SU-DHL-6 (cell line): ENCODE results near the gene DDX31.

Experiments
- H2AFZ ChIP-seq: fragments of 200-600 bp; sonication (generic); 2 replicates; pipeline ENCODE4 v1.6.1; 2014; ENCODE audit warnings: low read depth, mild to moderate bottlenecking, moderate library complexity, mixed read lengths, antibody characterized with exemption, low read length; ENCODE audit not compliant: severe bottlenecking
- H3F3A ChIP-seq: fragments of 200-600 bp; shearing (Covaris generic); 2 replicates; pipeline ENCODE4 v1.6.0; 2016; ENCODE audit warnings: antibody characterized with exemption, mild to moderate bottlenecking; ENCODE audit not compliant: insufficient read depth
- H3K27ac ChIP-seq: fragments of 200-600 bp; sonication (generic); 2 replicates; pipeline ENCODE4 v1.5.1; 2016; ENCODE audit warnings: low read depth, mild to moderate bottlenecking, low read length, moderate library complexity, mixed read lengths
- H3K27me3 ChIP-seq: fragments of 200-600 bp; sonication (generic), shearing (Covaris generic); 2 replicates; pipeline ENCODE4 v1.6.0; 2014; ENCODE audit warnings: mild to moderate bottlenecking, low read length
- H3K36me3 ChIP-seq: fragments of 200-600 bp; sonication (generic); 2 replicates; pipeline ENCODE4 v1.6.1; 2014; ENCODE audit warnings: mild to moderate bottlenecking, low read length, mixed read lengths
- H3K4me2 ChIP-seq: fragments of 300-600, 200-600 bp; shearing (Covaris generic), sonication (generic); 2 replicates; pipeline ENCODE4 v1.6.0; 2014; ENCODE audit warnings: low read length, low read depth, mild to moderate bottlenecking; ENCODE audit not compliant: poor library complexity, severe bottlenecking
- H3K4me3 ChIP-seq: fragments of 200-600 bp; sonication (generic); 2 replicates; pipeline ENCODE4 v1.5.1; 2014; ENCODE audit warnings: antibody characterized with exemption, low read length, mild to moderate bottlenecking, mixed read lengths; ENCODE audit not compliant: insufficient read depth, poor library complexity, severe bottlenecking
- H3K79me2 ChIP-seq: fragments of 200-600 bp; sonication (generic); 2 replicates; pipeline ENCODE4 v1.6.1; 2014; ENCODE audit warnings: mild to moderate bottlenecking, low read length, moderate library complexity; ENCODE audit not compliant: insufficient read depth
- H3K9ac ChIP-seq: fragments of 200-600 bp; sonication (generic); 2 replicates; pipeline ENCODE4 v1.7.0; 2014; ENCODE audit warnings: mild to moderate bottlenecking, low read length
- H3K9me2 ChIP-seq: fragments of 200-600 bp; sonication (generic); replicated peaks from 2 replicates; pipeline ENCODE4 v1.6.1; 2014; ENCODE audit warnings: low read length; ENCODE audit not compliant: insufficient read depth
- H3K9me3 ChIP-seq: fragments of 200-600 bp; sonication (generic); 2 replicates; pipeline ENCODE4 v1.6.1; 2014; ENCODE audit warnings: low read length, mixed read lengths; ENCODE audit not compliant: insufficient read depth
- H4K20me1 ChIP-seq: fragments of 200-600 bp; sonication (generic); 2 replicates; pipeline ENCODE4 v1.6.1; 2014; ENCODE audit warnings: low read depth, mild to moderate bottlenecking, antibody characterized with exemption, low read length, moderate library complexity, mixed read lengths
- EZH2phosphoT487 ChIP-seq: fragments of 200-600 bp; sonication (generic), shearing (Covaris generic); conservative IDR thresholded peaks from 2 replicates; pipeline ENCODE4 v1.6.1; 2018; ENCODE audit warnings: mild to moderate bottlenecking, antibody characterized with exemption, low read length, moderate library complexity, mixed read lengths
- TF ChIP-seq, protein P1 (sequence below): fragments of 200-600 bp; sonication (generic); IDR thresholded peaks from one replicate; pipeline ENCODE4 v1.5.1; 2017; ENCODE audit warnings: antibody characterized with exemption, mild to moderate bottlenecking, low read length, moderate library complexity; ENCODE audit not compliant: insufficient read depth, poor library complexity, severe bottlenecking

The DDX31 gene

DNA sequence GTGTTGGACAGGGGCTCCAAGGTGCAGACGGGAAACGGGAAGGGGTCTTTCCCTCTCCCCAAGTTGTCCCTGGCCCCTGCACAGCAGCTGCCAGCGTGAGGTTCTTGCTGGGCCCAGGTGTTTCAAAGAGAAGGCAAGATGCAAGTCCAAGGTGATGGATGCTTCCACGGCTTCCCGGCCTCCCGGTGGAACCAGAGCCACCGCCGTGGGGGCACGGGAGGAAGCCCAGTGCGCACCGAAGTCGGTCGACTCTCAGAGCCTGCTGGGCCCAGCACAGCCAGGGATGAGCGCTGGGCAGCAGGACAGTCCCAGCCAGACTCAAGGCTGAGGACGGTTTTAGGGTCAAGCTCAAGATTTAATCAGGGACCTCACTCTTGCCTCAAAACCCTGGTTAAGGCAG, 112.6 kb downstream of the DDX31 start:
- Histone ChIP-seq H3K4me2 (no peak overlapping the region), H3K27ac (no peak overlapping the region), H2AFZ (no peak overlapping the region), H3K4me3 (no peak overlapping the region), H4K20me1 (no peaks in the 10 kb centered on the region), H3K9me3 (no peaks in the 10 kb centered on the region), H3K9ac (no peak overlapping the region), H3K79me2 (no peaks in the 10 kb centered on the region), H3K27me3 (no peaks in the 10 kb centered on the region), H3F3A (no peaks in the 10 kb centered on the region), H3K36me3 (no peaks in the 10 kb centered on the region), H3K9me2 (no peaks in the 10 kb centered on the region)
- no peak for TF ChIP-seq EZH2phosphoT487
- TF ChIP-seq, protein P1, sequence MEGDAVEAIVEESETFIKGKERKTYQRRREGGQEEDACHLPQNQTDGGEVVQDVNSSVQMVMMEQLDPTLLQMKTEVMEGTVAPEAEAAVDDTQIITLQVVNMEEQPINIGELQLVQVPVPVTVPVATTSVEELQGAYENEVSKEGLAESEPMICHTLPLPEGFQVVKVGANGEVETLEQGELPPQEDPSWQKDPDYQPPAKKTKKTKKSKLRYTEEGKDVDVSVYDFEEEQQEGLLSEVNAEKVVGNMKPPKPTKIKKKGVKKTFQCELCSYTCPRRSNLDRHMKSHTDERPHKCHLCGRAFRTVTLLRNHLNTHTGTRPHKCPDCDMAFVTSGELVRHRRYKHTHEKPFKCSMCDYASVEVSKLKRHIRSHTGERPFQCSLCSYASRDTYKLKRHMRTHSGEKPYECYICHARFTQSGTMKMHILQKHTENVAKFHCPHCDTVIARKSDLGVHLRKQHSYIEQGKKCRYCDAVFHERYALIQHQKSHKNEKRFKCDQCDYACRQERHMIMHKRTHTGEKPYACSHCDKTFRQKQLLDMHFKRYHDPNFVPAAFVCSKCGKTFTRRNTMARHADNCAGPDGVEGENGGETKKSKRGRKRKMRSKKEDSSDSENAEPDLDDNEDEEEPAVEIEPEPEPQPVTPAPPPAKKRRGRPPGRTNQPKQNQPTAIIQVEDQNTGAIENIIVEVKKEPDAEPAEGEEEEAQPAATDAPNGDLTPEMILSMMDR = no peak

DNA sequence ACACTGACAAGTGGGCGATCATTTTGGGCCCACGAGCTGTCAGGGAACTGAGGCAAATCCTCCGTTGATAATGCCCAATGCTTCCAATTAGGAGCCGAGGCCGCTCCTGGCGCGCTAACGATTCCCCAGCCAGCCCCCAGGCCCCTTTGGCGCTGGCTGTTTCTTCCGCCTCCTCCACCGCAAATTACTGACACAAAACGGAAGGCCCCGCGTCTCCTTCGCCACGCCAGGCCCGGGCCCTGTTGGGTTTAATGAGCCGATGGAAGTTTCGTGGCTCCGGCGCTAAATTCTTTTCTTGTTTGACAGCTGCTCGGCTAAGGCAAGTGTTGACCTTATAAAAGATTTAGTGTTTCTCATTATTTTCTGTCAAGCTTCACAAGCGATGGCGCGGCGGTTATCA, 113.1 kb downstream of the DDX31 start:
- H2AFZ ChIP-seq = no peak overlapping the region
- no peaks in the 10 kb centered on the region for H4K20me1 ChIP-seq
- no peak overlapping the region for H3K27ac ChIP-seq
- H3K9ac ChIP-seq = no peak overlapping the region
- H3K79me2 ChIP-seq = no peaks in the 10 kb centered on the region
- no peak overlapping the region for H3K4me3 ChIP-seq
- H3K4me2 ChIP-seq = no peak overlapping the region
- no peaks in the 10 kb centered on the region for H3K9me2 ChIP-seq
- H3K9me3 ChIP-seq = no peaks in the 10 kb centered on the region
- H3F3A ChIP-seq = no peaks in the 10 kb centered on the region
- H3K27me3 ChIP-seq = no peaks in the 10 kb centered on the region
- TF ChIP-seq EZH2phosphoT487 = no peak
- TF ChIP-seq, protein P1 = no peak
- H3K36me3 ChIP-seq = no peaks in the 10 kb centered on the region

DNA sequence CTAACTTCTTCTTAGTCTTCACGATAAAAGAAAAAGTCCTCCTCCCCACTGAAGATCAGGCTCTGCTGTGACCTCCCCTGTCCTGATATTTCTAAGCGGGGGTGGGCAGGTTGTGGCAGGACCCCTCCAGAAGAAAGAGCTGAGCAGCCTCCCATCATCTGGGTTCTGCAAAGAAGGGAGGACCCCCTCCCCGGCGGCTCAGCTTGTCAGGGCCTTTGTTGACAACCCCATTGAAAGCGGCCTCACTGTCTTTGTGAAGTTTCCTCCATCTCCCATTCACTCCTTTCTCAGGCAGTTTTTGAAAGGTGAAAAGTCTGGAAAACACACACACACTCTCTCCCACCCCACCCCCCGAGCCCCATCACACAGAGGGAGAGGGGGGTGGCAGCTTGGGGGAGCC, 113.5 kb downstream of the DDX31 start:
- Histone ChIP-seq H4K20me1 (no peaks in the 10 kb centered on the region), H3K27me3 (no peaks in the 10 kb centered on the region), H3F3A (no peaks in the 10 kb centered on the region), H3K79me2 (no peaks in the 10 kb centered on the region), H3K36me3 (no peaks in the 10 kb centered on the region), H2AFZ (no peak overlapping the region), H3K4me3 (no peak overlapping the region), H3K9me2 (no peaks in the 10 kb centered on the region), H3K9ac (no peak overlapping the region), H3K4me2 (no peak overlapping the region), H3K9me3 (no peaks in the 10 kb centered on the region), H3K27ac (no peak overlapping the region)
- TF ChIP-seq, protein P1 = no peak

DNA sequence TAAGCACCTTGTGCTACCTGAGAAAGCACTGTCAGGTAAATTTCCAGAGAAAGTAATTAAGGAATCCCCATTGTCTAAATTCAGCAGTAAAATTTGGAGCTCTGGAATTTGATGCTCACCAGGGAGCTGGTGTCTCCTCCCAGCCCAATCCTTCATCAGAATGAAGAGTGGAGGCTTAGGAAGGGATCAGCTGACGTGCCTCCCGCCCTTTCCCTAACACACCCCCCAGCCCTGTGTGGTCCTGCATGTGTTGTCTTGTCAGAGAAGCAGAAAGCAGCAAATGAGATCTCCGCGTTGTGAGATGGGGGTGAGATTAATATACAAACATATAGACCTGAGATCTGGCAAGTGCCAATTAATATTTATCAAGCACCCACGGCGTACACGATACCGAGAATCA, 114.3 kb downstream of the DDX31 start:
- H2AFZ ChIP-seq = no peak overlapping the region
- H3K9ac ChIP-seq = no peak overlapping the region
- H3F3A ChIP-seq = no peaks in the 10 kb centered on the region
- H3K27ac ChIP-seq = no peak overlapping the region
- no peaks in the 10 kb centered on the region for H4K20me1 ChIP-seq
- H3K9me2 ChIP-seq = no peaks in the 10 kb centered on the region
- TF ChIP-seq, protein P1 = no peak
- H3K79me2 ChIP-seq = no peaks in the 10 kb centered on the region
- H3K9me3 ChIP-seq = no peaks in the 10 kb centered on the region
- no peaks in the 10 kb centered on the region for H3K27me3 ChIP-seq
- no peaks in the 10 kb centered on the region for H3K36me3 ChIP-seq
- no peak overlapping the region for H3K4me3 ChIP-seq
- H3K4me2 ChIP-seq = no peak overlapping the region
